ENCODE results near the gene DSCAM.

The DSCAM gene

DNA sequence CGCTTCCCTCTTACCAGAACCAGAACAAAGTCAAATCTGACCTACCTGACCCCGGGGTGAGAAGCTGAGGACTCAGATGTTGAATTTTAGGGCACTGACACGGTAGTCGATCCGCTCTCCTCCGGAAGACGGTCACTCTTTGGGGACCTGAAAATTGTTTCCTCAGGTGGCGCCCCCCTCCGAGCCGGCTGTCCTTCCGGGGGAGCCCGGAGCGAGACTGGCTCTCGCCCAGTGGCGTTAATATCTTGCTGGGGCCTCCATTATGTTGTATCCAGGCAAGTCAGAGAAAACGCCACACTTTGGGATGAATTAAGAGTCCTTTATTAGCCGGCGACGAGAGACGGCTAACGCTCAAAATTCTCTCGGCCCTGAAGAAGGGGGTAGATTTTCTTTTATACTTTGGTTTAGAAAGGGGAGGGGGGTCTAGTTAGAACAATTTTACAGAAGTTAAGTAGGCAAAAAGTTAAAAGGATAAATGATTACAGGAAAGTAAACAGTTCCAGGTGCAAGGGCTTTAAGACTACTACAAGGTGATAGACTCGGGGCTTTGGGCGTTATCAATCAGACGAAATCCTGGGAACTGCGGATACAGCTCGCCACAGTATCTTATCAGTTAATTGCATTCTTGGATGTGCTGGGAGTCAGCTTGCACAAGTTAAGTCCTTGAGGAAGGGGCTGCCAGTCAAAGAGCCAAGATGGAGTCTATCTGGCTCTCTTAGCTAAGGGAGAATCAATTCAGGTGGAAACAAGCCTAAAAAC is 269.5 kb downstream of the DSCAM start:
- no peak for TF ChIP-seq EP300 (IDR thresholded peaks at IDR 0.05; ENCODE audit: borderline replicate concordance)
- no peak for TF ChIP-seq USF1 (IDR thresholded peaks at IDR 0.05)
- TF ChIP-seq YY1 (IDR thresholded peaks at IDR 0.05; ENCODE audit: low read depth) = no peak
- no peak for TF ChIP-seq ZBTB7A (IDR thresholded peaks at IDR 0.05; ENCODE audit: low read depth)
- no peak for TF ChIP-seq TEAD4 (IDR thresholded peaks at IDR 0.05)
- TF ChIP-seq, protein P1, sequence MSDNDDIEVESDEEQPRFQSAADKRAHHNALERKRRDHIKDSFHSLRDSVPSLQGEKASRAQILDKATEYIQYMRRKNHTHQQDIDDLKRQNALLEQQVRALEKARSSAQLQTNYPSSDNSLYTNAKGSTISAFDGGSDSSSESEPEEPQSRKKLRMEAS (IDR thresholded peaks at IDR 0.05) = no peak
- TF ChIP-seq RAD21 (IDR thresholded peaks at IDR 0.05; ENCODE audit: low read depth) = no peak
- TF ChIP-seq CEBPB (IDR thresholded peaks at IDR 0.05) = no peak
- no peak for TF ChIP-seq FOXM1 (IDR thresholded peaks at IDR 0.05; ENCODE audit: borderline replicate concordance, low read depth)

DNA sequence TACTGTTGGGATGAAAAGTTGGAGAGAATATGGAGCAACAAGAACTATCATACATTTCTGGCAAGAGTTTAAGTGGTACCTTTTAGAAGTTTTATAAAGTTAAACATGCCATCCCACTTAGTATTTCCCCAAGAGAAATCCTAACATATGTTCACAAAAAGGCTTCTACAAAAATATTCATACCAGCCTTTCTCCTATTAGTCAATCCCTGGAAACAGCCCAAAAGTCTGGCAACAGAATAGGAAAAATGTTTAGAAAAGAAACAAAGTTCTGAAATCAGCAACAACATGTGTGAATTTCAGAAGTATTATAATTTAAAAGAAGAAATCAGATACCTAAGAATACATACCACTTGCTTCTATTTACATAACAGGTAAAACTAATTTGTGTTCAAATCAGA is 271.0 kb downstream of the DSCAM start:
- TF ChIP-seq, protein P2, sequence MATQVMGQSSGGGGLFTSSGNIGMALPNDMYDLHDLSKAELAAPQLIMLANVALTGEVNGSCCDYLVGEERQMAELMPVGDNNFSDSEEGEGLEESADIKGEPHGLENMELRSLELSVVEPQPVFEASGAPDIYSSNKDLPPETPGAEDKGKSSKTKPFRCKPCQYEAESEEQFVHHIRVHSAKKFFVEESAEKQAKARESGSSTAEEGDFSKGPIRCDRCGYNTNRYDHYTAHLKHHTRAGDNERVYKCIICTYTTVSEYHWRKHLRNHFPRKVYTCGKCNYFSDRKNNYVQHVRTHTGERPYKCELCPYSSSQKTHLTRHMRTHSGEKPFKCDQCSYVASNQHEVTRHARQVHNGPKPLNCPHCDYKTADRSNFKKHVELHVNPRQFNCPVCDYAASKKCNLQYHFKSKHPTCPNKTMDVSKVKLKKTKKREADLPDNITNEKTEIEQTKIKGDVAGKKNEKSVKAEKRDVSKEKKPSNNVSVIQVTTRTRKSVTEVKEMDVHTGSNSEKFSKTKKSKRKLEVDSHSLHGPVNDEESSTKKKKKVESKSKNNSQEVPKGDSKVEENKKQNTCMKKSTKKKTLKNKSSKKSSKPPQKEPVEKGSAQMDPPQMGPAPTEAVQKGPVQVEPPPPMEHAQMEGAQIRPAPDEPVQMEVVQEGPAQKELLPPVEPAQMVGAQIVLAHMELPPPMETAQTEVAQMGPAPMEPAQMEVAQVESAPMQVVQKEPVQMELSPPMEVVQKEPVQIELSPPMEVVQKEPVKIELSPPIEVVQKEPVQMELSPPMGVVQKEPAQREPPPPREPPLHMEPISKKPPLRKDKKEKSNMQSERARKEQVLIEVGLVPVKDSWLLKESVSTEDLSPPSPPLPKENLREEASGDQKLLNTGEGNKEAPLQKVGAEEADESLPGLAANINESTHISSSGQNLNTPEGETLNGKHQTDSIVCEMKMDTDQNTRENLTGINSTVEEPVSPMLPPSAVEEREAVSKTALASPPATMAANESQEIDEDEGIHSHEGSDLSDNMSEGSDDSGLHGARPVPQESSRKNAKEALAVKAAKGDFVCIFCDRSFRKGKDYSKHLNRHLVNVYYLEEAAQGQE (IDR thresholded peaks at IDR 0.05; ENCODE audit: low read depth) = no peak
- TF ChIP-seq EGR1 (IDR thresholded peaks at IDR 0.05) = no peak
- TF ChIP-seq NFIC (IDR thresholded peaks at IDR 0.05) = no peak
- TF ChIP-seq FOXM1 (IDR thresholded peaks at IDR 0.05; ENCODE audit: borderline replicate concordance, low read depth) = no peak
- no peak for TF ChIP-seq TAF1 (IDR thresholded peaks at IDR 0.05; ENCODE audit: low read depth)
- TF ChIP-seq YY1 (IDR thresholded peaks at IDR 0.05; ENCODE audit: low read depth) = no peak
- no peak for TF ChIP-seq EP300 (IDR thresholded peaks at IDR 0.05; ENCODE audit: borderline replicate concordance)
- TF ChIP-seq TEAD4 (IDR thresholded peaks at IDR 0.05) = no peak
- TF ChIP-seq, protein P1 (IDR thresholded peaks at IDR 0.05) = no peak
- no peak for TF ChIP-seq TCF12 (IDR thresholded peaks at IDR 0.05; ENCODE audit: low read depth)

GRCh38 chr21:40569357-40569756 is 277.6 kb downstream of the DSCAM start:
- no peak for TF ChIP-seq ZBTB7A (IDR thresholded peaks at IDR 0.05; ENCODE audit: low read depth)

DNA sequence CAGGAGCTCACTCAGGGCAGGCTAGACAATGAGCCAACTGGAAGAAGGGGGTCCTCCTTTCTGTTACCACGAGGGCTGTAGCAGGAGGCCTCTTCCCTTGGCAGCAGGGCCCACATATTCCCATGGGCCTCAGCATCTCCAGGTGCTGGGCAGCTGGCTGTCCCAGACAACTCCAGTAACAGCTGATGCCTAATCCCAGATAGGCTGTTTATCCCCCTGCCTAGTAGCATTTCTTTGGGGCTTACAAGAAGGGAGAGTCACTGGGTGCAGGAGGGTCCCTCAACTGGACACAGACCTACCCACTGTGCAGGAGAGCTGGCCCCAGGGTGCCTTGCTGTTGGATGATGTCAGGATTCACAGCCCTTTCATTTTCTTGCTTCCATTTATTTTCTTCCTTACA is 278.2 kb downstream of the DSCAM start:
- TF ChIP-seq TAF1 (IDR thresholded peaks at IDR 0.05; ENCODE audit: low read depth) (no peak), ZBTB7A (IDR thresholded peaks at IDR 0.05; ENCODE audit: low read depth) (no peak), CREB1 (IDR thresholded peaks at IDR 0.05; ENCODE audit: low read depth) (no peak), RAD21 (IDR thresholded peaks at IDR 0.05; ENCODE audit: low read depth) (no peak), TEAD4 (IDR thresholded peaks at IDR 0.05) (no peak), USF1 (IDR thresholded peaks at IDR 0.05) (no peak), EP300 (IDR thresholded peaks at IDR 0.05; ENCODE audit: borderline replicate concordance) (no peak), CEBPB (IDR thresholded peaks at IDR 0.05) (no peak), TCF12 (IDR thresholded peaks at IDR 0.05; ENCODE audit: low read depth) (no peak), FOXM1 (IDR thresholded peaks at IDR 0.05; ENCODE audit: borderline replicate concordance, low read depth) (no peak), NFIC (IDR thresholded peaks at IDR 0.05) (no peak), YY1 (IDR thresholded peaks at IDR 0.05; ENCODE audit: low read depth) (no peak)
- TF ChIP-seq, protein P2 (IDR thresholded peaks at IDR 0.05; ENCODE audit: low read depth) = no peak
- TF ChIP-seq, protein P1 (IDR thresholded peaks at IDR 0.05) = no peak

- TF ChIP-seq, protein P2 (IDR thresholded peaks at IDR 0.05; ENCODE audit: low read depth) = no peak
- TF ChIP-seq TEAD4 (IDR thresholded peaks at IDR 0.05) = no peak
- no peak for TF ChIP-seq USF1 (IDR thresholded peaks at IDR 0.05)
- TF ChIP-seq FOXM1 (IDR thresholded peaks at IDR 0.05; ENCODE audit: borderline replicate concordance, low read depth) = no peak
- TF ChIP-seq RAD21 (IDR thresholded peaks at IDR 0.05; ENCODE audit: low read depth) = no peak
Measured at GRCh38 chr21:40567501-40567900, 279.5 kb downstream of the DSCAM start.

Data from Ishikawa (cell line).